ENCODE data around the gene KRTAP5-2.

KRTAP5-2 gene

GRCh38 chr11:1553808-1554594, 44.1 kb downstream of the KRTAP5-2 start:
- DNase-seq (ENCODE audit: extremely low read depth, low read depth) = no peak
- TF ChIP-seq CTCF (IDR thresholded peaks at IDR 0.05; ENCODE audit: low read depth, low read length) = no peak

GRCh38 chr11:1549338-1550330, 48.5 kb downstream of the KRTAP5-2 start:
- no peak for TF ChIP-seq CTCF (IDR thresholded peaks at IDR 0.05; ENCODE audit: low read depth, low read length)
- DNase-seq (ENCODE audit: extremely low read depth, low read depth) = no peak

GRCh38 chr11:1548221-1549070, 49.6 kb downstream of the KRTAP5-2 start:
- DNase-seq (ENCODE audit: extremely low read depth, low read depth) = no peak
- no peak for TF ChIP-seq CTCF (IDR thresholded peaks at IDR 0.05; ENCODE audit: low read depth, low read length)

GRCh38 chr11:1547467-1548098, 50.5 kb downstream of the KRTAP5-2 start:
- no peak for DNase-seq (ENCODE audit: extremely low read depth, low read depth)
- TF ChIP-seq CTCF (IDR thresholded peaks at IDR 0.05; ENCODE audit: low read depth, low read length) = no peak
